Thyroid gland (tissue), 4 donors: ENCODE results near the gene CD8B. TPM values are rescaled to one million over a fixed set of nuclear protein-coding genes. Genes with fewer than 3 reads are reported as not detected.

Source experiments
- DNase-seq, 2 donors: peaks; one replicate each; pipeline ENCODE4 v3.0.0-alpha.2; 2019
- H3K27ac ChIP-seq, 3 donors: fragments of 200-600 bp; sonication (generic); 1 replicate in 2 of 3; 2 replicates in 1 of 3; pipeline ENCODE4 v1.5.1; 2016 to 2019; ENCODE audit warnings: mild to moderate bottlenecking in 1 of 3, moderate library complexity in 1 of 3
- H3K27me3 ChIP-seq: fragments of 200-600 bp; sonication (generic); one replicate; pipeline ENCODE4 v1.5.1; 2019
- H3K36me3 ChIP-seq, 2 donors: fragments of 200-600 bp; sonication (generic); one replicate each; pipeline ENCODE4 v1.5.1; 2016 to 2019
- H3K4me1 ChIP-seq, 2 donors: fragments of 200-600 bp; sonication (generic); one replicate each; pipeline ENCODE4 v1.5.1; 2017 to 2019
- H3K4me3 ChIP-seq, 3 donors: fragments of 200-600 bp; sonication (generic); replicated peaks in 1 of 3; 1 replicate in 2 of 3; 2 replicates in 1 of 3; pipeline ENCODE4 v1.5.1; 2016; ENCODE audit warnings: mild to moderate bottlenecking in 1 of 3
- H3K9me3 ChIP-seq: fragments of 200-600 bp; sonication (generic); one replicate; pipeline ENCODE4 v1.5.1; 2017
- POLR2A ChIP-seq, 2 donors: fragments of 450-650 bp; IDR thresholded peaks; one replicate each; pipeline ENCODE4 v1.6.1; 2017; ENCODE audit warnings: antibody characterized with exemption in 2 of 2, mild to moderate bottlenecking in 2 of 2, moderate library complexity in 1 of 2
- WGBS, 2 donors: methylation state at CpG; one replicate each; pipeline ENCODE4 v1.1.5; 2017; 5-methylcytosine and 5-hydroxymethylcytosine counted together
- intact Hi-C: fragments of 100-400 bp; cut with DNase I; formaldehyde crosslinking; loops from one replicate; pipeline ENCODE4 v1.15.1; 2023
- total RNA-seq, 4 donors: library from RNA; depleted of rRNA; stranded (reverse); fragments of >200 nt; gene quantifications; one replicate each; pipeline ENCODE4 v1.2.3, GENCODE V29; 2016
- TF ChIP-seq, protein P1 (sequence below), 6 experiments: fragments of 200-600 bp in 3 of 6; fragments of 450-650 bp in 3 of 6; sonication (generic) in 3 of 6; IDR thresholded peaks; one replicate each; pipeline ENCODE4 v1.5.1; 2016 to 2019; ENCODE audit warnings: antibody characterized with exemption in 6 of 6, mild to moderate bottlenecking in 2 of 6, inconsistent platforms in 1 of 6, moderate library complexity in 1 of 6

The CD8B gene
- total RNA-seq, 4 donors from 2014 or later: 0.54 to 4.6 (median 3.5) TPM; not detected in 1

GRCh38 chr2:86807468-86808275 lies 54.0 kb downstream of the CD8B start:
- no peaks in the 10 kb centered on the region for H3K9me3 ChIP-seq
- TF ChIP-seq POLR2A (IDR thresholded peaks at IDR 0.05): no peak
- TF ChIP-seq, protein P1, sequence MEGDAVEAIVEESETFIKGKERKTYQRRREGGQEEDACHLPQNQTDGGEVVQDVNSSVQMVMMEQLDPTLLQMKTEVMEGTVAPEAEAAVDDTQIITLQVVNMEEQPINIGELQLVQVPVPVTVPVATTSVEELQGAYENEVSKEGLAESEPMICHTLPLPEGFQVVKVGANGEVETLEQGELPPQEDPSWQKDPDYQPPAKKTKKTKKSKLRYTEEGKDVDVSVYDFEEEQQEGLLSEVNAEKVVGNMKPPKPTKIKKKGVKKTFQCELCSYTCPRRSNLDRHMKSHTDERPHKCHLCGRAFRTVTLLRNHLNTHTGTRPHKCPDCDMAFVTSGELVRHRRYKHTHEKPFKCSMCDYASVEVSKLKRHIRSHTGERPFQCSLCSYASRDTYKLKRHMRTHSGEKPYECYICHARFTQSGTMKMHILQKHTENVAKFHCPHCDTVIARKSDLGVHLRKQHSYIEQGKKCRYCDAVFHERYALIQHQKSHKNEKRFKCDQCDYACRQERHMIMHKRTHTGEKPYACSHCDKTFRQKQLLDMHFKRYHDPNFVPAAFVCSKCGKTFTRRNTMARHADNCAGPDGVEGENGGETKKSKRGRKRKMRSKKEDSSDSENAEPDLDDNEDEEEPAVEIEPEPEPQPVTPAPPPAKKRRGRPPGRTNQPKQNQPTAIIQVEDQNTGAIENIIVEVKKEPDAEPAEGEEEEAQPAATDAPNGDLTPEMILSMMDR (IDR thresholded peaks at IDR 0.05): no peak
- DNase-seq: peak; percentile 79 to 80
- peak overlapping the region in 2 of 3 donors; percentile 27 to 74 for H3K27ac ChIP-seq
- peak overlapping the region; percentile 34 to 53 (median 35) for H3K4me3 ChIP-seq
- peaks cover 5% of the 10 kb centered on the region for H3K27me3 ChIP-seq
- peaks cover 0 to 29% of the 10 kb centered on the region in 2 donors for H3K4me1 ChIP-seq
- 1% methylated on average over 33 to 39 of the region's 51 CpGs for WGBS, 2 donors
- no peaks in the 10 kb centered on the region for H3K36me3 ChIP-seq
- intact Hi-C loops: no loop called here

- TF ChIP-seq, protein P1 (IDR thresholded peaks at IDR 0.05): no peak
- TF ChIP-seq POLR2A (IDR thresholded peaks at IDR 0.05): no peak
- peak in 1 of 2 donors; percentile 26 for DNase-seq
- Histone ChIP-seq H3K4me1 (peaks cover 0 to 29% of the 10 kb centered on the region in 2 donors), H3K9me3 (no peaks in the 10 kb centered on the region), H3K4me3 (peak overlapping the region; percentile 34 to 53 (median 35)), H3K27me3 (peaks cover 5% of the 10 kb centered on the region), H3K27ac (peak overlapping the region in 1 of 3 donors; percentile 74), H3K36me3 (no peaks in the 10 kb centered on the region)
- WGBS, 2 donors: 17 to 25% methylated on average over 11 of the region's 11 CpGs
- intact Hi-C loops: no loop called here
Observed at GRCh38 chr2:86807133-86807467, 54.6 kb downstream of the CD8B start.

DNA sequence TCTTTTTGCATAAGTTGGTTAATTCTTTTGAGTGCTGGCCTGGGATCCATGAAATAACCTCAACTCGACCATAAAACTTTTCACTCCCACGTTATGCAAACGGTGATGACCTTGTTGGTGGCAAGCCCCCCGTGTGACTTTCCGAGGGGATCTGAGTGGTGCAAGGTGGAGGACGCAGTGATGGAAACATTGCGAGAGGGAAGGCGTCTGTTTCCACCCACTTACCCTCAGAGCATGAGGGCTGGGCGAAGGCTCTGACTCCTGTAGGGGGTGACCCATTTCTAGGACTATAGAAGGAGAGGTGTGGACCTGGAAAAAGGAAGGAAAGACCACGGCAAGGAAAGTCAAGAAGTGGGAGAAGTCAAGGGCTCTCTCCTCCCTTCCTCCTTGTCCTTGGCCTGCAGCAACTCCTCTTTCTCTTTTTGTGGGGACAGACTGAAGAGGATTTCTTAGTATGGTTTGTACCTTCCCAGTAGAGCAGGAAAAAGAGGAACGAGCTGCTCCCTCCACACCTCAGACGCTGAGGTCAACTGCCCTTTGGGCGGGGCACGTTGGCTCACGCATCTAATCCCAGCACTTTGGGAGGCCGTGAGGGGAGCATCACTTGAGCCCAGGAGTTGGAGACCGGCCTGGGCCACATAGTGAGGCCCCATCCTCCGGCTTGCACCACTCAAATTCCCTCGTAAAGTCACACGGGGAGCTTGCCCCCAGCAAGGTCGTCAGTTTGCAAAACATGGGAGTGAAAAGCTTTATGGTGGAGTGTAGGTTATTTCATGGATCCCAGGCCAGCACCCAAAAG lies 55.4 kb downstream of the CD8B start:
- Histone ChIP-seq H3K4me3 (no peak overlapping the region), H3K9me3 (no peaks in the 10 kb centered on the region), H3K27ac (no peak overlapping the region), H3K4me1 (peaks cover 0 to 29% of the 10 kb centered on the region in 2 donors), H3K36me3 (no peaks in the 10 kb centered on the region), H3K27me3 (peaks cover 5% of the 10 kb centered on the region)
- no peak for DNase-seq
- 81 to 89% methylated on average over 20 to 21 of the region's 21 CpGs for WGBS, 2 donors
- no peak for TF ChIP-seq POLR2A (IDR thresholded peaks at IDR 0.05)
- TF ChIP-seq, protein P1 (IDR thresholded peaks at IDR 0.05): no peak
- intact Hi-C loops: no loop called here

GRCh38 chr2:86800856-86801567 lies 60.7 kb downstream of the CD8B start:
- no peaks in the 10 kb centered on the region for H3K36me3 ChIP-seq
- 90 to 95% methylated on average over 2 of the region's 2 CpGs for WGBS, 2 donors
- no peaks in the 10 kb centered on the region for H3K4me1 ChIP-seq
- intact Hi-C loops: no loop called here
- H3K9me3 ChIP-seq: no peaks in the 10 kb centered on the region
- no peak overlapping the region for H3K4me3 ChIP-seq
- H3K27me3 ChIP-seq: no peaks in the 10 kb centered on the region
- TF ChIP-seq POLR2A (IDR thresholded peaks at IDR 0.05): no peak
- TF ChIP-seq, protein P1 (IDR thresholded peaks at IDR 0.05): no peak
- no peak overlapping the region for H3K27ac ChIP-seq
- DNase-seq: no peak
